ENCODE results near the gene APOA1. TPM values are rescaled to one million over a fixed set of nuclear protein-coding genes. Genes with fewer than 3 reads are reported as not detected.

APOA1 gene
- polyA plus RNA-seq, 1 of the 3 experiments (the other 2 are of a cell fraction): 0.20 TPM

GRCh38 chr11:116876656-116877055 is 39.2 kb upstream of the APOA1 start (continued):
- TF ChIP-seq, protein P1, sequence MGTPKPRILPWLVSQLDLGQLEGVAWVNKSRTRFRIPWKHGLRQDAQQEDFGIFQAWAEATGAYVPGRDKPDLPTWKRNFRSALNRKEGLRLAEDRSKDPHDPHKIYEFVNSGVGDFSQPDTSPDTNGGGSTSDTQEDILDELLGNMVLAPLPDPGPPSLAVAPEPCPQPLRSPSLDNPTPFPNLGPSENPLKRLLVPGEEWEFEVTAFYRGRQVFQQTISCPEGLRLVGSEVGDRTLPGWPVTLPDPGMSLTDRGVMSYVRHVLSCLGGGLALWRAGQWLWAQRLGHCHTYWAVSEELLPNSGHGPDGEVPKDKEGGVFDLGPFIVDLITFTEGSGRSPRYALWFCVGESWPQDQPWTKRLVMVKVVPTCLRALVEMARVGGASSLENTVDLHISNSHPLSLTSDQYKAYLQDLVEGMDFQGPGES (IDR thresholded peaks at IDR 0.05; ENCODE audit: low read depth, low read length): no peak
- no peak for TF ChIP-seq MAX (IDR thresholded peaks at IDR 0.05; ENCODE audit: low read depth)
- TF ChIP-seq SMC3 (IDR thresholded peaks at IDR 0.05; ENCODE audit: low read depth, low read length): no peak

DNA sequence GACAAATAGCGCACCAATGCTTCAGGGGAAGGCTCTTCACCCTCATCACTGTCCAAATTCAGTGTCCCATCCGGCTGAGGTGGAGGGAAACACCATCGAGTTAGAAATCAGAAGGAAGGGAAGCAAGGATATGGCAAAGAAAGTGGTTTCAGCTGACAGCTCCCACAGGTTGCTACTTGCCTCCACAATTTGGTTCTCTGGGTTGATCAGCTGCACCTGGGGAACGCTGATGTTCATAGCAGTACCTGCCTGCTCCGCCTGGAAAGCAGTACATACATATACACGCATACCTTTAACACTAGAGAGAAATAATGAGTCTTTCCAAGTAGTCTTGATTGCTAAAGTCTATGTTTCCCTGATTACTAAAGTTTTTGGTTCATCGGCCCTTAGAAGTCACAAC is 37.8 kb upstream of the APOA1 start:
- Histone ChIP-seq H3K27ac (ENCODE audit: low read depth in 2 of 2, low read length in 1 of 2) (no peak overlapping the region; a peak in 1 of 4 replicates), H3K27me3 (ENCODE audit: insufficient read depth) (no peaks in the 10 kb centered on the region), H3F3A (replicated peaks; ENCODE audit: insufficient read depth) (peaks cover 6% of the 10 kb centered on the region), H3K4me3 (ENCODE audit: low read depth in 2 of 2, low read length in 1 of 2) (no peak overlapping the region), H3K4me1 (ENCODE audit: control insufficient read depth in 1 of 2, insufficient read depth in 2 of 2, low read depth in 1 of 2, low read length in 1 of 2) (peaks cover under 1 to 7% of the 10 kb centered on the region in 2 experiments), H3K9me3 (no peaks in the 10 kb centered on the region), H3K36me3 (replicated peaks in 1 of 2; ENCODE audit: control insufficient read depth in 1 of 2, insufficient read depth in 2 of 2, low read length in 1 of 2) (peaks cover 9 to 26% of the 10 kb centered on the region in 2 experiments), H3K9me2 (no peaks in the 10 kb centered on the region), H3K9ac (no peak overlapping the region), H3K4me2 (no peak overlapping the region), H3K79me2 (ENCODE audit: insufficient read depth) (no peaks in the 10 kb centered on the region), H4K20me1 (ENCODE audit: insufficient read depth) (no peaks in the 10 kb centered on the region), H2AFZ (ENCODE audit: low read depth) (no peak overlapping the region)
- ChIA-PET POLR2A (no interaction called here), CTCF (interaction anchor here (1.9 to 2.9 kb wide), 2 partner anchors 84 to 231 kb away, joined by 9 to 10 read pairs; partner anchors contain the start of gene APOA5)
- DNase-seq: no peak
- WGBS (ENCODE audit: low lambda C conversion rate): 95% methylated on average over 6 of the region's 7 CpGs
- TF ChIP-seq, protein P2, sequence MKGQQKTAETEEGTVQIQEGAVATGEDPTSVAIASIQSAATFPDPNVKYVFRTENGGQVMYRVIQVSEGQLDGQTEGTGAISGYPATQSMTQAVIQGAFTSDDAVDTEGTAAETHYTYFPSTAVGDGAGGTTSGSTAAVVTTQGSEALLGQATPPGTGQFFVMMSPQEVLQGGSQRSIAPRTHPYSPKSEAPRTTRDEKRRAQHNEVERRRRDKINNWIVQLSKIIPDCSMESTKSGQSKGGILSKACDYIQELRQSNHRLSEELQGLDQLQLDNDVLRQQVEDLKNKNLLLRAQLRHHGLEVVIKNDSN (IDR thresholded peaks at IDR 0.05; ENCODE audit: borderline replicate concordance, low read depth): no peak
- TF ChIP-seq FOXM1 (IDR thresholded peaks at IDR 0.05; ENCODE audit: low read depth): no peak
- no peak for TF ChIP-seq GATA2 (CRISPR knock-in tag; IDR thresholded peaks at IDR 0.05)
- TF ChIP-seq EP300 (IDR thresholded peaks at IDR 0.05; ENCODE audit: borderline replicate concordance in 1 of 2, low read depth in 1 of 2, low read length in 1 of 2): no peak
- TF ChIP-seq EZH2phosphoT487 (IDR thresholded peaks at IDR 0.05; ENCODE audit: borderline replicate concordance, low read depth): no peak
- no peak for TF ChIP-seq SMC3 (IDR thresholded peaks at IDR 0.05; ENCODE audit: low read depth, low read length)
- no peak for TF ChIP-seq FOXJ3 (CRISPR knock-in tag; IDR thresholded peaks at IDR 0.05)
- TF ChIP-seq, protein P3, sequence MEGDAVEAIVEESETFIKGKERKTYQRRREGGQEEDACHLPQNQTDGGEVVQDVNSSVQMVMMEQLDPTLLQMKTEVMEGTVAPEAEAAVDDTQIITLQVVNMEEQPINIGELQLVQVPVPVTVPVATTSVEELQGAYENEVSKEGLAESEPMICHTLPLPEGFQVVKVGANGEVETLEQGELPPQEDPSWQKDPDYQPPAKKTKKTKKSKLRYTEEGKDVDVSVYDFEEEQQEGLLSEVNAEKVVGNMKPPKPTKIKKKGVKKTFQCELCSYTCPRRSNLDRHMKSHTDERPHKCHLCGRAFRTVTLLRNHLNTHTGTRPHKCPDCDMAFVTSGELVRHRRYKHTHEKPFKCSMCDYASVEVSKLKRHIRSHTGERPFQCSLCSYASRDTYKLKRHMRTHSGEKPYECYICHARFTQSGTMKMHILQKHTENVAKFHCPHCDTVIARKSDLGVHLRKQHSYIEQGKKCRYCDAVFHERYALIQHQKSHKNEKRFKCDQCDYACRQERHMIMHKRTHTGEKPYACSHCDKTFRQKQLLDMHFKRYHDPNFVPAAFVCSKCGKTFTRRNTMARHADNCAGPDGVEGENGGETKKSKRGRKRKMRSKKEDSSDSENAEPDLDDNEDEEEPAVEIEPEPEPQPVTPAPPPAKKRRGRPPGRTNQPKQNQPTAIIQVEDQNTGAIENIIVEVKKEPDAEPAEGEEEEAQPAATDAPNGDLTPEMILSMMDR (IDR thresholded peaks at IDR 0.05): no peak
- TF ChIP-seq TCF12 (IDR thresholded peaks at IDR 0.05): no peak
- TF ChIP-seq NFIC (IDR thresholded peaks at IDR 0.05; ENCODE audit: borderline replicate concordance): no peak
- TF ChIP-seq SIN3A (IDR thresholded peaks at IDR 0.05; ENCODE audit: borderline replicate concordance, low read depth, low read length): no peak
- no peak for TF ChIP-seq CHD2 (IDR thresholded peaks at IDR 0.05; ENCODE audit: low read length, partially characterized antibody)
- TF ChIP-seq JUND (IDR thresholded peaks at IDR 0.05): no peak
- TF ChIP-seq, protein P1 (IDR thresholded peaks at IDR 0.05; ENCODE audit: low read depth, low read length): no peak
- TF ChIP-seq, protein P4, sequence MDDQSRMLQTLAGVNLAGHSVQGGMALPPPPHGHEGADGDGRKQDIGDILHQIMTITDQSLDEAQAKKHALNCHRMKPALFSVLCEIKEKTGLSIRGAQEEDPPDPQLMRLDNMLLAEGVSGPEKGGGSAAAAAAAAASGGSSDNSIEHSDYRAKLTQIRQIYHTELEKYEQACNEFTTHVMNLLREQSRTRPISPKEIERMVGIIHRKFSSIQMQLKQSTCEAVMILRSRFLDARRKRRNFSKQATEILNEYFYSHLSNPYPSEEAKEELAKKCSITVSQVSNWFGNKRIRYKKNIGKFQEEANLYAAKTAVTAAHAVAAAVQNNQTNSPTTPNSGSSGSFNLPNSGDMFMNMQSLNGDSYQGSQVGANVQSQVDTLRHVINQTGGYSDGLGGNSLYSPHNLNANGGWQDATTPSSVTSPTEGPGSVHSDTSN (IDR thresholded peaks at IDR 0.05): no peak
- no peak for TF ChIP-seq RFX5 (IDR thresholded peaks at IDR 0.05; ENCODE audit: low read length)
- no peak for TF ChIP-seq MXI1 (IDR thresholded peaks at IDR 0.05; ENCODE audit: low read depth, low read length)
